ENCODE data around the gene EMP3. TPM values are rescaled to one million over a fixed set of nuclear protein-coding genes. Genes with fewer than 3 reads are reported as not detected.

Gene EMP3
- polyA plus RNA-seq, 3 donors, result 802 to 1,036 (median 996) TPM

- intact Hi-C loops (cut with micrococcal nuclease), result no loop called here
- Histone ChIP-seq H3K4me1 (ENCODE audit: control insufficient read depth in 1 of 2, insufficient read depth in 2 of 2, low read length in 2 of 2) (no peaks in the 10 kb centered on the region), H3K9ac (ENCODE audit: insufficient read depth, low read length, poor library complexity, severe bottlenecking) (no peak overlapping the region), H3K4me2 (replicated peaks; ENCODE audit: extremely low read depth, low read length, poor library complexity, severe bottlenecking) (no peak overlapping the region), H3K27me3 (ENCODE audit: control insufficient read depth in 2 of 2, insufficient read depth in 2 of 2, low read length in 2 of 2) (no peaks in the 10 kb centered on the region), H3K4me3 (replicated peaks in 1 of 3; ENCODE audit: low read depth in 2 of 3, low read length in 3 of 3) (no peak overlapping the region), H3K36me3 (replicated peaks in 1 of 2; ENCODE audit: control insufficient read depth in 1 of 2, insufficient read depth in 2 of 2, low read length in 2 of 2) (peaks cover 0 to 19% of the 10 kb centered on the region in 2 donors), H2AFZ (ENCODE audit: insufficient read depth, low read depth, low read length, poor library complexity, severe bottlenecking) (no peak overlapping the region), H4K20me1 (ENCODE audit: insufficient read depth, low read length) (no peaks in the 10 kb centered on the region), H3K79me2 (ENCODE audit: insufficient read depth, low read length) (no peaks in the 10 kb centered on the region), H3K27ac (ENCODE audit: low read depth in 1 of 2, low read length in 2 of 2) (no peak overlapping the region), H3K9me3 (replicated peaks in 1 of 2; ENCODE audit: control insufficient read depth in 1 of 2, insufficient read depth in 1 of 2, low read length in 2 of 2) (peaks cover 7 to 18% of the 10 kb centered on the region in 2 donors)
- Mint-ChIP-seq H3K4me3 (no peak overlapping the region), H3K27ac (no peak overlapping the region), H3K27me3 (ENCODE audit: low read depth in 3 of 3) (peaks cover 0 to 2% (median 0%) of the 10 kb centered on the region in 3 donors), H3K9me3 (peaks cover 8 to 23% (median 20%) of the 10 kb centered on the region in 7 donors), H3K4me1 (peaks cover 3% of the 10 kb centered on the region), H3K36me3 (peaks cover 20 to 25% of the 10 kb centered on the region in 2 donors)
- DNase-seq, result no peak
- no peak for TF ChIP-seq CTCF (IDR thresholded peaks at IDR 0.05)
- WGBS (ENCODE audit: insufficient coverage), result 100% methylated on average over 4 of the region's 7 CpGs
Observed at GRCh38 chr19:48283908-48284307, 41.4 kb upstream of the EMP3 start.

GRCh38 chr19:48284896-48285295, 40.5 kb upstream of the EMP3 start:
- H3K27me3 Mint-ChIP-seq (ENCODE audit: low read depth in 3 of 3), result peaks cover 0 to 4% (median 2%) of the 10 kb centered on the region in 3 donors
- H3K36me3 Mint-ChIP-seq, result peaks cover 20 to 25% of the 10 kb centered on the region in 2 donors
- peaks cover 0 to 19% of the 10 kb centered on the region in 2 donors for H3K36me3 ChIP-seq (replicated peaks in 1 of 2; ENCODE audit: control insufficient read depth in 1 of 2, insufficient read depth in 2 of 2, low read length in 2 of 2)
- H3K27ac ChIP-seq (ENCODE audit: low read depth in 1 of 2, low read length in 2 of 2), result no peak overlapping the region
- H3K4me2 ChIP-seq (replicated peaks; ENCODE audit: extremely low read depth, low read length, poor library complexity, severe bottlenecking), result no peak overlapping the region
- 91% methylated on average over 4 of the region's 4 CpGs for WGBS (ENCODE audit: insufficient coverage)
- TF ChIP-seq CTCF (IDR thresholded peaks at IDR 0.05), result no peak
- no peaks in the 10 kb centered on the region for H3K79me2 ChIP-seq (ENCODE audit: insufficient read depth, low read length)
- H3K9ac ChIP-seq (ENCODE audit: insufficient read depth, low read length, poor library complexity, severe bottlenecking), result no peak overlapping the region
- no peak overlapping the region for H3K4me3 ChIP-seq (replicated peaks in 1 of 3; ENCODE audit: low read depth in 2 of 3, low read length in 3 of 3)
- H2AFZ ChIP-seq (ENCODE audit: insufficient read depth, low read depth, low read length, poor library complexity, severe bottlenecking), result no peak overlapping the region
- H3K4me3 Mint-ChIP-seq, result no peak overlapping the region
- intact Hi-C loops (cut with micrococcal nuclease), result no loop called here
- peaks cover 3% of the 10 kb centered on the region for H3K4me1 Mint-ChIP-seq
- no peaks in the 10 kb centered on the region for H3K4me1 ChIP-seq (ENCODE audit: control insufficient read depth in 1 of 2, insufficient read depth in 2 of 2, low read length in 2 of 2)
- H3K27me3 ChIP-seq (ENCODE audit: control insufficient read depth in 2 of 2, insufficient read depth in 2 of 2, low read length in 2 of 2), result no peaks in the 10 kb centered on the region
- peaks cover 7 to 18% of the 10 kb centered on the region in 2 donors for H3K9me3 ChIP-seq (replicated peaks in 1 of 2; ENCODE audit: control insufficient read depth in 1 of 2, insufficient read depth in 1 of 2, low read length in 2 of 2)
- peak overlapping the region in 1 of 7 donors; percentile 43 for H3K27ac Mint-ChIP-seq
- no peak for DNase-seq
- peaks cover 8 to 23% (median 20%) of the 10 kb centered on the region in 7 donors for H3K9me3 Mint-ChIP-seq
- H4K20me1 ChIP-seq (ENCODE audit: insufficient read depth, low read length), result no peaks in the 10 kb centered on the region
